Measurements from ENCODE around the gene SDK2.

GRCh38 chr17:73432624-73433190, 211.5 kb downstream of the SDK2 start:
- TF ChIP-seq CTCF (conservative IDR thresholded peaks at IDR 0.05; ENCODE audit: low read depth, low read length) (no peak), EZH2 (IDR thresholded peaks at IDR 0.05; ENCODE audit: borderline replicate concordance, low read depth, low read length, poor library complexity, severe bottlenecking) (no peak)
